LNCaP clone FGC (cell line): ENCODE measurements around the gene CACNA1C.

Source experiments
- DNase-seq: peaks from one replicate; pipeline ENCODE4 v3.0.0-alpha.2; 2011; ENCODE audit warnings: low read depth
- H3K4me3 ChIP-seq: 2 replicates; pipeline ENCODE4 v1.5.1; 2011; ENCODE audit warnings: mild to moderate bottlenecking, low read depth, low read length, control low read depth
- TF ChIP-seq, protein P1 (sequence below): IDR thresholded peaks from 2 replicates; pipeline ENCODE4 v1.5.1; 2012; ENCODE audit warnings: mild to moderate bottlenecking; ENCODE audit not compliant: control insufficient read depth, insufficient read depth; ENCODE audit errors: extremely low read depth

Gene CACNA1C

GRCh38 chr12:2417481-2418160 lies 364.8 kb downstream of the CACNA1C start:
- no peak overlapping the region for H3K4me3 ChIP-seq
- TF ChIP-seq, protein P1, sequence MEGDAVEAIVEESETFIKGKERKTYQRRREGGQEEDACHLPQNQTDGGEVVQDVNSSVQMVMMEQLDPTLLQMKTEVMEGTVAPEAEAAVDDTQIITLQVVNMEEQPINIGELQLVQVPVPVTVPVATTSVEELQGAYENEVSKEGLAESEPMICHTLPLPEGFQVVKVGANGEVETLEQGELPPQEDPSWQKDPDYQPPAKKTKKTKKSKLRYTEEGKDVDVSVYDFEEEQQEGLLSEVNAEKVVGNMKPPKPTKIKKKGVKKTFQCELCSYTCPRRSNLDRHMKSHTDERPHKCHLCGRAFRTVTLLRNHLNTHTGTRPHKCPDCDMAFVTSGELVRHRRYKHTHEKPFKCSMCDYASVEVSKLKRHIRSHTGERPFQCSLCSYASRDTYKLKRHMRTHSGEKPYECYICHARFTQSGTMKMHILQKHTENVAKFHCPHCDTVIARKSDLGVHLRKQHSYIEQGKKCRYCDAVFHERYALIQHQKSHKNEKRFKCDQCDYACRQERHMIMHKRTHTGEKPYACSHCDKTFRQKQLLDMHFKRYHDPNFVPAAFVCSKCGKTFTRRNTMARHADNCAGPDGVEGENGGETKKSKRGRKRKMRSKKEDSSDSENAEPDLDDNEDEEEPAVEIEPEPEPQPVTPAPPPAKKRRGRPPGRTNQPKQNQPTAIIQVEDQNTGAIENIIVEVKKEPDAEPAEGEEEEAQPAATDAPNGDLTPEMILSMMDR, result no peak
- DNase-seq, result no peak

- TF ChIP-seq, protein P1, result no peak
- no peak overlapping the region for H3K4me3 ChIP-seq
- no peak for DNase-seq
These were observed 365.8 kb downstream of the CACNA1C start for GRCh38 chr12:2418579-2418978.

DNA sequence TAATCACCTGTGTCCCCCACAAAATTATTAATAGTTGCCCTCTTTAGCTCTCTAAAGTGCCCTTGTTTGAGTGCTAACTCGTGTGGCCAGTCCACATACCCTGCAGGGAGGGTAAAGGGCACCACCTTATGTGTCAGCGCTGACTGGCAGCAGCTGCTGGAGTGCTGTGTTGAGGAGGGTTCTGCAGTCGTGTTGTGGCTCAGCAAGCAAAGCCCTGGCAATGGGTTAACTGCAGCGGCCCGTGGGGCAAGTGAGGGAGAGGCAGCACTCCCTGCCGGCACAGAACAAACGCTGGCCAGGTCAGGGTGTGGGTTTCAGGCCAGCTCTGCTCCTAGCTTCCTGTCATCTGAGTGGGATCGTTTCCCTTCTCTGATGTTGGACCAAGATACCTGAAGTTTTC lies 369.8 kb downstream of the CACNA1C start:
- DNase-seq, result no peak
- TF ChIP-seq, protein P1, result no peak

DNA sequence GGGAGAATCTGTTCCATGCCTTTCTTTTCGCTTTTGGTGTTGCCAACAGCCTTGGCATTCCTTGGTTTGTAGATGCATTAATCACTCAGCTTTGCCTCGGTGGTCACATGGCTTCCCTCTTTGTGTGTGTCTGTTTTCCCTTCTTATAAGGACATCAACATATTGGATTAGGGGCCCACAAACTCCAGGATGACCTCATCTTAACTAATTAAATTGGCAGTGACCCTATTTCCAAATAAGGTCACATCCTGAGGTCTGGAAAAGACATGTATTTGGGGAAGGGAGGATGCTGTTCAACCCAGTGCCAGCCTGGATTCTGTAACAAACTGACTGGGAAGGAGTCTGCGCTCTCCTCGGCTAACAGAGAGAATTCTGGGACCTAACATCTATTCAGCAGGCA lies 376.2 kb downstream of the CACNA1C start:
- DNase-seq, result no peak

More for the DNA sequence above, 369.8 kb downstream of the CACNA1C start:
- H3K4me3 ChIP-seq, result no peak overlapping the region

GRCh38 chr12:2431810-2432209 lies 379.0 kb downstream of the CACNA1C start:
- H3K4me3 ChIP-seq, result no peak overlapping the region
- no peak for DNase-seq
- TF ChIP-seq, protein P1, result no peak

More for the DNA sequence above, 376.2 kb downstream of the CACNA1C start:
- no peak overlapping the region for H3K4me3 ChIP-seq
- TF ChIP-seq, protein P1, result no peak

DNA sequence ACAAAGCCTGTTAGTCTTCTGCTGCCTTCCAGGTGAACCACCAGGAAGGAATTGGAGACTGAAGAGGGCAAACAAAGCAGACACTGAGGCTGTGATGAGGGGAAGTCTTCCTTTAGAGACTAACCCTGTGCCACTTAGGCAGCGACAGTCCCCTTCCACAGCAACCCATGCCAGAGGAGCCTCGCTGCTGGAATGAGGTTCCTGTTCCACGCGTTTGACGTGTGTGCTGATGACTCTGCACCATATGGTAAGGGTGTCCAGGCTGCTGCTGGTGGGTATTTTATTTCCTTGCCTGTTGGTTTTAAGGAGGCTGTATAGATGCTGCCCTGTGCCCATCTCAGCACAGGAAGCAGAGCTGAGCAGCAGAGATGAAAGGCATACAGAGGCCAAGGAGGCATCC lies 380.1 kb downstream of the CACNA1C start:
- no peak for DNase-seq
- TF ChIP-seq, protein P1, result no peak
- H3K4me3 ChIP-seq, result no peak overlapping the region

DNA sequence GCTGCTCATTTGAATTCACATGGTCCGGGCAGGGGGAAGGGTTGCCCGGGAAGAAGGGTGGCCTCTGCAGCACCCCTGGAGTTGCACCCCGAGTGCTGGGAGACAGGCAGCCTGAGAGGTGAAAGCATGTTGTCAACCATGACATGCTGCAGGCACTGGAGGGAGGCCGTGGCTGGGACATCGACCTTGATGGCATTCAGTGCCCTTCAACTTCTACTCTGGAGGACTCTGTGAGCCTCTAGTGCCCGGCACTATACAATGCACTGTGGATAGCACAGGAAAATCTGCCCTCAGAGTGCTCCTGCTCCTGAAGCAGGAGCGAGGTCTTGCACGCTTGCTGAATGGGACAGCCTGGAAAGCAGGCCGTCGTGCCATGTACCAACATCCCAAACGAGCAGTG lies 382.7 kb downstream of the CACNA1C start:
- no peak overlapping the region for H3K4me3 ChIP-seq
- DNase-seq, result no peak
- TF ChIP-seq, protein P1, result no peak
